Epithelial cell of prostate (primary cell): ENCODE results near the gene CEP85.
"Not testable (repeated sequence)": the region's sequence is repeated elsewhere in the genome, so short reads cannot be mapped to it uniquely, and the experiment has no call there.

Experiments
- DNase-seq: peaks from one replicate; pipeline ENCODE4 v3.0.0-alpha.2; 2011; ENCODE audit warnings: low read depth, low spot score
- H3K27ac ChIP-seq: fragments of 450-650 bp; 2 replicates; pipeline ENCODE4 v1.5.1; 2017; ENCODE audit warnings: mild to moderate bottlenecking

CEP85 gene

GRCh38 chr1:26221094-26221493, 12.9 kb upstream of the CEP85 start:
- no peak overlapping the region for H3K27ac ChIP-seq

GRCh38 chr1:26224606-26225005, 9.4 kb upstream of the CEP85 start:
- DNase-seq = no peak
- H3K27ac ChIP-seq = no peak overlapping the region

More at GRCh38 chr1:26221094-26221493, 12.9 kb upstream of the CEP85 start:
- no peak for DNase-seq

DNA sequence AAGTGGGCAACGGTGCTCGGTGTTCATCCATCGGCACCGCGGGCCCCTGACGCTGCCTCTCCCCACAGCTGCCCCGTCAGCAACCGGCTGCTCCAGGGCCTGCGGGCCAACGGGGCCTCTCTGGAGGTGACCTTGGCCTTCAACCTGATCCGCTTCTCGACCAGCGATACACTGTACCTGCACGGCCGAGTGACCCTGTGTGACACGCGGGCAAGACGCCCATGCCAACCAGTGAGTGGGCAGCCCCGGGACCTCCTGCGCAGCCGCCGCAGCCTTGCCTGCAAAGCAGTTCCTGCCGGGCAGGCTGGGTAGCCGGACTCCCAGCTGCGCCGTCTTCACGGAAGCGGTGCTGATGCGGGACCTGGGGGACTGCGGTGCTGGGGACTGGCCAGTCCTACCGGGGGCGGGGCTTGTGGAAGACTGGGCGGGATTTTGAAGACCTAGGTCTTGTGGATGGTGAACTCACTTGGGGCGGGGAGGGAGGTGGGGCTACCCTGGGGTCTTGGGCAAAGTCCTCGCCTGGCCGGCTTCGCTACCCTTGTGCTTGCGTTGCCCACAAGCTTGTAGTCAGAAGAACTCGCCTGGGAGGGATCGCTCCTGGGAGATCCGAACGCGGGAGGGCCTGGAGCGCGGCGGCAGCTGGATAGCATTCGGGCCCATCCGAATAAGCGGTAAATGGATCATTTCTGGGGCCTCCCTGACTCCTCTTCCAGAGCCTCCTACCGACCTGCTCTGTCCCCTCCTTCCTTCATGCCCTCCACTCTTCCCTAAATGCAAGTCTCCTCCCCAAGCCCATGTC, 8.8 kb upstream of the CEP85 start:
- DNase-seq = no peak

DNA sequence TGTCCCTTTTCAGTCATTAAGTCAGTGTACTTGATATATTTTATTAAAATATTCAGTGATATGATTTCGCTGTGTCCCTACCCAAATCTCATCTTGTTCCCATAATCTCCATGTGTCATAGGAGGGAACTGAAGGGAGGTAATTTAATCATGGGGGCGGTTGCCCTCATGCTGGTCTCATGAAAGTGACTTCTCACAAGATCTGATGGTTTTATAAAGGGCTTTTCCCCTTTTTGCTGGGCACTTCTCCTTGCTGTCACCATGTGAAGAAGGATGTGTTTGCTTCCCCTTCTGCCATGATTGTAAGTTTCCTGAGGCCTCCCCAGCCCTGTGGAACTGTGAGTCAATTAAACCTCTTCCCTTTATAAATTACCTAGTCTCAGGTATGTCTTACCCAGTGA, 3.3 kb upstream of the CEP85 start:
- not testable (repeated sequence) for DNase-seq, H3K27ac ChIP-seq

More for the DNA sequence above, 8.8 kb upstream of the CEP85 start:
- H3K27ac ChIP-seq = no peak overlapping the region

- DNase-seq = no peak
- peak overlapping the region; percentile 57 for H3K27ac ChIP-seq
Measured at GRCh38 chr1:26234644-26235370, 807 bp downstream of the CEP85 start.

- peak overlapping the region; percentile 40 for H3K27ac ChIP-seq
- DNase-seq = no peak
Measured at GRCh38 chr1:26237230-26237966, 3.4 kb downstream of the CEP85 start.

GRCh38 chr1:26239936-26240335, 5.9 kb downstream of the CEP85 start:
- DNase-seq = no peak
- H3K27ac ChIP-seq = no peak overlapping the region

- no peak for DNase-seq
- no peak overlapping the region for H3K27ac ChIP-seq
Measured at GRCh38 chr1:26252718-26253117, 18.7 kb downstream of the CEP85 start.

GRCh38 chr1:26254404-26254803, 20.4 kb downstream of the CEP85 start:
- H3K27ac ChIP-seq = no peak overlapping the region
- no peak for DNase-seq

GRCh38 chr1:26257222-26257621, 23.2 kb downstream of the CEP85 start:
- H3K27ac ChIP-seq = no peak overlapping the region
- no peak for DNase-seq

GRCh38 chr1:26259005-26259404, 25.0 kb downstream of the CEP85 start:
- no peak for DNase-seq
- no peak overlapping the region for H3K27ac ChIP-seq

DNA sequence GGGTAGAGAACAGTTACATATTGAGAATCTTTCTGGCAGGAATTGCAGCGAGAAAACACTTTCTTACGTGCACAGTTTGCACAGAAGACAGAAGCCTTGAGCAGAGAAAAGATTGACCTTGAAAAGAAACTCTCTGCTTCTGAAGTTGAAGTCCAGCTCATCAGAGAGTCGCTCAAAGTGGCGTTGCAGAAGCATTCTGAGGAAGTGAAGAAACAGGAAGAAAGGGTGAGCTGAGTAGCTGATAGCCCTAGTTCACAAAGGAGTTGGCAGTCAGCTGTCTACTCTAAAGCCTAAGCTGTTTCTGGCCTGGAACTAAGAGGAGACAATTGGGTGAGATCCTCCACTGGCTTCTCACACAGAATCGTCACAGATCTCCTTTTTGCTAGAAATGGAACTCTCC, 25.6 kb downstream of the CEP85 start:
- no peak overlapping the region for H3K27ac ChIP-seq
- DNase-seq = no peak

- no peak overlapping the region for H3K27ac ChIP-seq
- DNase-seq = no peak
Measured at GRCh38 chr1:26263212-26263611, 29.2 kb downstream of the CEP85 start.

- no peak overlapping the region for H3K27ac ChIP-seq
- no peak for DNase-seq
Measured at GRCh38 chr1:26265405-26265804, 31.4 kb downstream of the CEP85 start.

GRCh38 chr1:26268290-26269197, 34.5 kb downstream of the CEP85 start:
- DNase-seq = no peak
- H3K27ac ChIP-seq = no peak overlapping the region

- no peak for DNase-seq
- no peak overlapping the region for H3K27ac ChIP-seq
Measured at GRCh38 chr1:26269198-26269550, 35.2 kb downstream of the CEP85 start.

DNA sequence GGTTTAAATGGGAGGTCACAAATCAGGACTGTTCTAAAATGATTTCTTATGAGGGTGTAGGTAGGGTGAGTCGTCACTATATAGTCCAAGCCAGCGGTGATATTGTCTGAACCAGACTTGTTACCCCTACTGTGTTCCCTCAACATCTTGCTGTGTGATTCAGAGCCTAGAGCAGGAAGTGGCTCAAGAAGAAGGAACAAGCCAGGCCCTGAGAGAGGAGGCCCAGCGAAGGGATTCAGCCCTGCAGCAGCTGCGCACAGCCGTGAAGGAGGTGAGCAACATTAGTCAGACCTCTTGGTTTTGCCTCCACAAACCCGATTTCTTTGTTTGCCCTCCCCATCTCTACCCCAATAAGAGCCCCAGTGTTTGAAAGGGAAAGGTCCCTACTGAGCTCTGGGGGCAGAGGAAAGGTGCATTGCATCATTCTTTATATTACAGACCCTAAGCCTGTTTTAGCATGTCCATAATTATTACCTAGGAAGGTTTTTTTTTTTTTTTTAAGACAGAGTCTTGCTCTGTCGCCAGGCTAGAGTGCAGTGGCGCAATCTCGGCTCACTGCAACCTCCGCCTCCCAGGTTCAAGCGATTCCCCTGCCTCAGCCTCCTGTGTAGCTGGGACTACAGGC, 40.9 kb downstream of the CEP85 start:
- DNase-seq = no peak
- H3K27ac ChIP-seq = peak overlapping the region; percentile 98

GRCh38 chr1:26275580-26276431, 41.8 kb downstream of the CEP85 start:
- DNase-seq = peak; percentile 98
- peak overlapping the region; percentile 98 for H3K27ac ChIP-seq

GRCh38 chr1:26276432-26276838, 42.4 kb downstream of the CEP85 start:
- peak overlapping the region; percentile 98 for H3K27ac ChIP-seq
- DNase-seq = no peak
